ENCODE results near the gene GADD45G. TPM values are rescaled to one million over a fixed set of nuclear protein-coding genes. Genes with fewer than 3 reads are reported as not detected.

Gene GADD45G
- total and polyA plus RNA-seq, 2 experiments from 2014 or later: 12.7 to 24.1 TPM

GRCh38 chr9:89613912-89614892 is 9.4 kb downstream of the GADD45G start:
- H3K27ac Mint-ChIP-seq: no peak overlapping the region
- H3K79me2 ChIP-seq (replicated peaks; ENCODE audit: insufficient read depth): no peaks in the 10 kb centered on the region
- no peak overlapping the region for H3K4me2 ChIP-seq
- TF ChIP-seq CREB1 (CRISPR knock-in tag; IDR thresholded peaks at IDR 0.05; ENCODE audit: low read depth): no peak
- no peak for TF ChIP-seq REST (IDR thresholded peaks at IDR 0.05; ENCODE audit: unreplicated experiment)
- TF ChIP-seq CTCF (conservative IDR thresholded peaks at IDR 0.05; ENCODE audit: low read depth in 2 of 2): no peak
- no peak for TF ChIP-seq STAT1 (IDR thresholded peaks at IDR 0.05; ENCODE audit: unreplicated experiment)
- no peak for TF ChIP-seq JUNB (IDR thresholded peaks at IDR 0.05; ENCODE audit: unreplicated experiment)
- H3K4me1 ChIP-seq (ENCODE audit: insufficient read depth): peaks cover under 1% of the 10 kb centered on the region
- ATAC-seq (no peak), DNase-seq (ENCODE audit: low spot score) (no peak)
- H3K9me2 ChIP-seq (ENCODE audit: insufficient read depth): peaks cover 4% of the 10 kb centered on the region; the same call in 1 of the 2 replicates
- H3F3A ChIP-seq (replicated peaks; ENCODE audit: low read depth): no peaks in the 10 kb centered on the region
- peaks cover 16% of the 10 kb centered on the region for H3K27me3 Mint-ChIP-seq (ENCODE audit: insufficient read depth, low read depth, poor library complexity)
- no peak overlapping the region for H2AFZ ChIP-seq
- no peak overlapping the region for H3K27ac ChIP-seq (ENCODE audit: low read depth)
- no peak overlapping the region for H3K4me3 Mint-ChIP-seq
- H4K20me1 ChIP-seq (replicated peaks; ENCODE audit: insufficient read depth): no peaks in the 10 kb centered on the region
- peaks cover 12% of the 10 kb centered on the region for H3K9me3 Mint-ChIP-seq
- H3K36me3 Mint-ChIP-seq (ENCODE audit: low read depth): 0 out of 3 replicates have a peak, but pooled peaks cover 2% of the 10 kb centered on the region
- H3K27me3 ChIP-seq (ENCODE audit: insufficient read depth): no peaks in the 10 kb centered on the region
- no peaks in the 10 kb centered on the region for H3K36me3 ChIP-seq (ENCODE audit: insufficient read depth)
- H3K4me3 ChIP-seq: no peak overlapping the region
- H3K4me1 Mint-ChIP-seq: peaks cover 14% of the 10 kb centered on the region; the same call in 2 of the 3 replicates

- no peak for DNase-seq (ENCODE audit: low spot score)
- no peak overlapping the region for H3K4me3 Mint-ChIP-seq
- TF ChIP-seq CTCF (conservative IDR thresholded peaks at IDR 0.05; ENCODE audit: low read depth in 2 of 2) (peak in 1 of 2 experiments; percentile 21; a peak in 1 of 4 replicates), REST (IDR thresholded peaks at IDR 0.05; ENCODE audit: unreplicated experiment) (no peak)
- no peaks in the 10 kb centered on the region for H3K36me3 ChIP-seq (ENCODE audit: insufficient read depth)
- H4K20me1 ChIP-seq (replicated peaks; ENCODE audit: insufficient read depth): no peaks in the 10 kb centered on the region
- H3K27ac ChIP-seq (ENCODE audit: low read depth): no peak overlapping the region
- H3K9me2 ChIP-seq (ENCODE audit: insufficient read depth): peaks cover 4% of the 10 kb centered on the region; the same call in 1 of the 2 replicates
- H3K27me3 Mint-ChIP-seq (ENCODE audit: insufficient read depth, low read depth, poor library complexity): peaks cover 13% of the 10 kb centered on the region
- H3K9me3 Mint-ChIP-seq: peaks cover 12% of the 10 kb centered on the region
- no peak for ATAC-seq
- no peaks in the 10 kb centered on the region for H3K27me3 ChIP-seq (ENCODE audit: insufficient read depth)
- H3K79me2 ChIP-seq (replicated peaks; ENCODE audit: insufficient read depth): no peaks in the 10 kb centered on the region
- H3K36me3 Mint-ChIP-seq (ENCODE audit: low read depth): 0 out of 3 replicates have a peak, but pooled peaks cover 2% of the 10 kb centered on the region
- no peak overlapping the region for H3K4me3 ChIP-seq
- H3K4me2 ChIP-seq: no peak overlapping the region
- peaks cover 7% of the 10 kb centered on the region for H3K4me1 ChIP-seq (ENCODE audit: insufficient read depth)
- H3K4me1 Mint-ChIP-seq: peaks cover 14% of the 10 kb centered on the region
- no peaks in the 10 kb centered on the region for H3F3A ChIP-seq (replicated peaks; ENCODE audit: low read depth)
- no peak overlapping the region for H2AFZ ChIP-seq
- no peak overlapping the region for H3K27ac Mint-ChIP-seq
Observed at GRCh38 chr9:89615661-89616060, 10.8 kb downstream of the GADD45G start.
